Progenitor cell of endocrine pancreas (in vitro differentiated cells): ENCODE data around the gene HNRNPA0. TPM values are rescaled to one million over a fixed set of nuclear protein-coding genes. Genes with fewer than 3 reads are reported as not detected.
"Not testable (repeated sequence)": the region's sequence is repeated elsewhere in the genome, so short reads cannot be mapped to it uniquely, and the experiment has no call there.

Experiments used
- DNase-seq: peaks from one replicate; pipeline ENCODE4 v3.0.0; 2021; ENCODE audit warnings: low spot score; ENCODE audit not compliant: unreplicated experiment
- H3K27ac Mint-ChIP-seq: 2 replicates; pipeline ENCODE4 v1.8.0; 2021; ENCODE audit warnings: mild to moderate bottlenecking, moderate library complexity, mixed read lengths
- H3K27me3 Mint-ChIP-seq: 2 replicates; pipeline ENCODE4 v1.8.0; 2021; ENCODE audit warnings: mixed read lengths
- H3K36me3 Mint-ChIP-seq: 2 replicates; pipeline ENCODE4 v1.8.0; 2022; ENCODE audit warnings: mixed read lengths; ENCODE audit not compliant: insufficient read depth
- H3K4me1 Mint-ChIP-seq: 2 replicates; pipeline ENCODE4 v1.8.0; 2021; ENCODE audit warnings: low read depth, mixed read lengths
- H3K4me3 Mint-ChIP-seq: 2 replicates; pipeline ENCODE4 v1.8.0; 2021; ENCODE audit warnings: low read depth, mild to moderate bottlenecking, moderate library complexity, mixed read lengths
- H3K9me3 Mint-ChIP-seq: 2 replicates; pipeline ENCODE4 v1.8.0; 2021; ENCODE audit warnings: low read depth, mixed read lengths
- total RNA-seq: library from RNA; stranded (reverse); gene quantifications from 2 replicates; pipeline ENCODE4 v1.2.1, GENCODE V29; 2021
- TF ChIP-seq, protein P1 (sequence below): fragments of 200-600 bp; sonication (generic); IDR thresholded peaks from one replicate; pipeline ENCODE4 v1.5.0; 2021; ENCODE audit warnings: antibody characterized with exemption, mild to moderate bottlenecking; ENCODE audit not compliant: unreplicated experiment

Gene HNRNPA0
- total RNA-seq, 1 donor from 2014 or later: 82.6 TPM

- Mint-ChIP-seq H3K9me3 (no peaks in the 10 kb centered on the region), H3K4me3 (no peak overlapping the region), H3K27me3 (no peaks in the 10 kb centered on the region), H3K4me1 (peaks cover 26% of the 10 kb centered on the region), H3K27ac (no peak overlapping the region), H3K36me3 (no peaks in the 10 kb centered on the region)
- no peak for DNase-seq
- TF ChIP-seq, protein P1, sequence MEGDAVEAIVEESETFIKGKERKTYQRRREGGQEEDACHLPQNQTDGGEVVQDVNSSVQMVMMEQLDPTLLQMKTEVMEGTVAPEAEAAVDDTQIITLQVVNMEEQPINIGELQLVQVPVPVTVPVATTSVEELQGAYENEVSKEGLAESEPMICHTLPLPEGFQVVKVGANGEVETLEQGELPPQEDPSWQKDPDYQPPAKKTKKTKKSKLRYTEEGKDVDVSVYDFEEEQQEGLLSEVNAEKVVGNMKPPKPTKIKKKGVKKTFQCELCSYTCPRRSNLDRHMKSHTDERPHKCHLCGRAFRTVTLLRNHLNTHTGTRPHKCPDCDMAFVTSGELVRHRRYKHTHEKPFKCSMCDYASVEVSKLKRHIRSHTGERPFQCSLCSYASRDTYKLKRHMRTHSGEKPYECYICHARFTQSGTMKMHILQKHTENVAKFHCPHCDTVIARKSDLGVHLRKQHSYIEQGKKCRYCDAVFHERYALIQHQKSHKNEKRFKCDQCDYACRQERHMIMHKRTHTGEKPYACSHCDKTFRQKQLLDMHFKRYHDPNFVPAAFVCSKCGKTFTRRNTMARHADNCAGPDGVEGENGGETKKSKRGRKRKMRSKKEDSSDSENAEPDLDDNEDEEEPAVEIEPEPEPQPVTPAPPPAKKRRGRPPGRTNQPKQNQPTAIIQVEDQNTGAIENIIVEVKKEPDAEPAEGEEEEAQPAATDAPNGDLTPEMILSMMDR: no peak
These were observed 38.1 kb upstream of the HNRNPA0 start for GRCh38 chr5:137792303-137792702.

DNA sequence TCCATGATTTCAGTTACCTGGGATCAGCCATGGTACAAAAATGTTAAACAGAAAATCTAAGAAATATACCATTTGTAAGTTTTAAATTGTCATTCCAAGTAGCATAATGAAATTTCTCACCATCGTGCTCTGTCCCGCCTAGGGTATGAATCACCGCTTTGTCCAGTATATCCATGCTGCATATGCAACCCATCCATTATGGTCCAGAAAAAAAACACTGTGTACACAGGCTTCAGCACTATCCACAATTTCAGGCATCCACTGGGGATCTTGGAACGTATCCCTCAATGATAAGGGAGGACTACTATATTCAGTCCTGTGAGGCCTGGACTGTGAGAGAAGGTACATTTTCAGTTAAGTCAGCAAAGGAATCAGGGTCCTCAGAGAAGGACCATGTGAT, 37.6 kb upstream of the HNRNPA0 start:
- H3K27me3 Mint-ChIP-seq: no peaks in the 10 kb centered on the region
- TF ChIP-seq, protein P1: no peak

DNA sequence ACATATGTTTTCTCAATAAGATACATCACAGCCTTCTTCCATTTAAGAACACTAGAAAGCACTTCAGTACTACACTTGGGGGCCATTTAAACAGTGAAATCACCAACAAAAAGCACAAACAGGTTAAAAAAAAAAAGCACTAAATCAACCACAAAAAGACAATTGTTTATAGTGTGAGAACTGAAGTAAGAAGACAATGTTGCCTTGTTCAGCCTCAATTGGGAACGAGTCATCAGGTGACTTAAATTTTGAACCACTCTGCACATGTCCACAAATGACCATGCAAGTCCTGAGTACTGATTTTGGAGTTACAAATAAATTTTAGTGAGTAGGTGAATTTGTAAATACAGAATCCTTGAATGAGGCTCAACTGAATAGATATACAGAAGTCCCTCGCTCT, 37.2 kb upstream of the HNRNPA0 start:
- H3K4me3 Mint-ChIP-seq: no peak overlapping the region
- peaks cover 26% of the 10 kb centered on the region for H3K4me1 Mint-ChIP-seq
- TF ChIP-seq, protein P1: no peak
- H3K36me3 Mint-ChIP-seq: no peaks in the 10 kb centered on the region
- H3K27me3 Mint-ChIP-seq: no peaks in the 10 kb centered on the region
- no peak for DNase-seq
- H3K9me3 Mint-ChIP-seq: no peaks in the 10 kb centered on the region
- no peak overlapping the region for H3K27ac Mint-ChIP-seq

More for the DNA sequence above, 37.6 kb upstream of the HNRNPA0 start:
- H3K4me1 Mint-ChIP-seq: peaks cover 26% of the 10 kb centered on the region
- DNase-seq: no peak
- no peaks in the 10 kb centered on the region for H3K36me3 Mint-ChIP-seq
- no peak overlapping the region for H3K27ac Mint-ChIP-seq
- H3K4me3 Mint-ChIP-seq: no peak overlapping the region
- H3K9me3 Mint-ChIP-seq: no peaks in the 10 kb centered on the region

DNA sequence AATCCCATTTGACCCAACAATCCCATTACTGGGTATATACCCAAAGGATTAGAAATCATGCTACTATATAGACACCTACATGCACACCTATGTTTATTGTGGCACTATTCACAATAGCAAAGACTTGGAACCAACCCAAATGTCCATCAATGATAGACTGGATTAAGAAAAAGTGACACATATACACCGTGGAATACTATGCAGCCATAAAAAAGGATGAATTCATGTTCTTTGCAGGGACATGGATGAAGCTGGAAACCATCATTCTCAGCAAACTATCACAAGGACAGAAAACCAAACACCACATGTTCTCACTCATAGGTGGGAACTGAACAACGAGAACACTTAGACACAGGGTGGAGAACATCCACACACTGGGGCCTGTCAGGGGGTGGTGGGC, 34.4 kb upstream of the HNRNPA0 start:
- H3K4me1 Mint-ChIP-seq: peaks cover 19% of the 10 kb centered on the region
- H3K27me3 Mint-ChIP-seq: not testable (repeated sequence)

DNA sequence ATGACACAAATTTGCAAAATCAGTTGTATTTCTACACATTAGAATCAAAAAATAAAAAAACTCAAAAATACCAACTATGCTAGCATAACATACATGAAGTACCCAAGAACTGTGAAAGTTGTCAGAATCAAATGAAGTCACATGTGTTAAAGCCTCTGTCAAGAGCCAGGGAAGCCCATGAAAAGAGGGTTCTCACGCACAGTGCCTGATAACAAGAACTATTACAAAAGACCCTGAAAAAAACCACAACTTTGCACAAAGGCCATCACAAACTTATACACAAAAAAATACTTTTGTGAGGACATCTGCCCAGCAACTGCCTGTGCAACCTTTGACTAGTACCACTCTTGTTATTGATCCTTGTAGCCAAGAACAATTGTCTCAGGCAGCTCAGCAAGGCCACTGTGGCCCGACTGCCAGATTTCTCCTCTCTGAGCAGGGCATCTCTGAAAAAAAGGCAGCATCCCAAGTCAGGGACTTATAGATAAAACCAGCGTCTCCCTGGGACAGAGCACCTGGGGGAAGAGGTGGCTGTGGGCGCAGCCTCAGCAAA, 28.9 kb upstream of the HNRNPA0 start:
- Mint-ChIP-seq H3K9me3 (no peaks in the 10 kb centered on the region), H3K27me3 (peaks cover 3% of the 10 kb centered on the region), H3K4me1 (peaks cover 7% of the 10 kb centered on the region), H3K4me3 (no peak overlapping the region), H3K27ac (no peak overlapping the region), H3K36me3 (no peaks in the 10 kb centered on the region)
- TF ChIP-seq, protein P1: no peak
- DNase-seq: no peak

More for the DNA sequence above, 34.4 kb upstream of the HNRNPA0 start:
- H3K27ac Mint-ChIP-seq, DNase-seq, H3K4me3 Mint-ChIP-seq, H3K36me3 Mint-ChIP-seq, H3K9me3 Mint-ChIP-seq: not testable (repeated sequence)

GRCh38 chr5:137782055-137782454, 27.9 kb upstream of the HNRNPA0 start:
- Mint-ChIP-seq H3K36me3 (no peaks in the 10 kb centered on the region), H3K9me3 (no peaks in the 10 kb centered on the region), H3K27me3 (peaks cover 3% of the 10 kb centered on the region), H3K27ac (no peak overlapping the region), H3K4me3 (no peak overlapping the region), H3K4me1 (peaks cover 7% of the 10 kb centered on the region)
- no peak for DNase-seq
- TF ChIP-seq, protein P1: no peak
